GM12874 (cell line): ENCODE results near the gene SH3GL3.

ENCODE experiments used
- TF ChIP-seq, protein P1 (sequence below): IDR thresholded peaks from 2 replicates; pipeline ENCODE4 v1.5.1; 2011; ENCODE audit warnings: low read depth, mild to moderate bottlenecking, control low read depth, low read length, moderate library complexity; ENCODE audit not compliant: insufficient read depth

The SH3GL3 gene, protein sequence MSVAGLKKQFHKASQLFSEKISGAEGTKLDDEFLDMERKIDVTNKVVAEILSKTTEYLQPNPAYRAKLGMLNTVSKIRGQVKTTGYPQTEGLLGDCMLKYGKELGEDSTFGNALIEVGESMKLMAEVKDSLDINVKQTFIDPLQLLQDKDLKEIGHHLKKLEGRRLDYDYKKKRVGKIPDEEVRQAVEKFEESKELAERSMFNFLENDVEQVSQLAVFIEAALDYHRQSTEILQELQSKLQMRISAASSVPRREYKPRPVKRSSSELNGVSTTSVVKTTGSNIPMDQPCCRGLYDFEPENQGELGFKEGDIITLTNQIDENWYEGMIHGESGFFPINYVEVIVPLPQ

DNA sequence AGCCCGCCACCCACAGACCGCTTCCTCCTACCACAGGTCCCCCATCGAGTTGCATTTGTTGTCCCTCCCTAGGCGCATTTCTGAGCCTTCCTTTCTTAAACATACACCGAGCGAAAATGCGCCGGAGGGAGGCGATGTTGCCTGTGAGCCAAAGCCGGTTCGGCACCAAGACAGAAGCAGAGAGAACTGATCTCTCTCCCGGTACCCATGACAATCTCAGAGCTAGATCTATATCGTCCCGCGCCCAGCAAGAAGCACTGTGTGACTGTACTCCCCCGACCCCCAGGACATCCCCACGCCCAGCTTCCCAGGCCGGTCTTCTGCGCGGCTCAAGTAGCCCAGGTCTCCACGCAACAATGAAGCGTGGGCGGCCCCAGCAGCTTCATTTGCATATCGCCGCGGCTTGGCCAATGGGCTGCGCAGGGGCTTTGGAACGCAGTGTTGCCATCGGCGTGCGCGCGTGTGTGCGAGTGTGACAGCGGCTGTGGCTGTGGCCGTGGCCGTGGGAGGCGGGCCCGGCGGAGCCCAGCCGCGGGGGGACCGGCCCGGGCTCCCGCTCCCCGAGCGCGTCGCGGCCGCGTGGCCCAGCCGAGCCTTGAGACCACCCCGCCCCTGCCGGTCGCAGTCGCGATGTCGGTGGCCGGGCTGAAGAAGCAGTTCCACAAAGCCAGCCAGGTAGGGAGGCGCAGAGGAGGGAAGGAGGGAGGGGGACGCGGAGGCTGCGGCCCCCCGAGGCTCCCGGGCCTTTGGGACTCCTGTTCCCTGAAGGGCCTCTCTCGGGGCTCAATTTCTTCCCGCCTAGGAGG is at the start of gene SH3GL3:
TSS of gene SH3GL3 (plus strand) at position 438 of the 806 bp plus-strand sequence. CDS start at position 631, 193 bp downstream.
- TF ChIP-seq, protein P1, sequence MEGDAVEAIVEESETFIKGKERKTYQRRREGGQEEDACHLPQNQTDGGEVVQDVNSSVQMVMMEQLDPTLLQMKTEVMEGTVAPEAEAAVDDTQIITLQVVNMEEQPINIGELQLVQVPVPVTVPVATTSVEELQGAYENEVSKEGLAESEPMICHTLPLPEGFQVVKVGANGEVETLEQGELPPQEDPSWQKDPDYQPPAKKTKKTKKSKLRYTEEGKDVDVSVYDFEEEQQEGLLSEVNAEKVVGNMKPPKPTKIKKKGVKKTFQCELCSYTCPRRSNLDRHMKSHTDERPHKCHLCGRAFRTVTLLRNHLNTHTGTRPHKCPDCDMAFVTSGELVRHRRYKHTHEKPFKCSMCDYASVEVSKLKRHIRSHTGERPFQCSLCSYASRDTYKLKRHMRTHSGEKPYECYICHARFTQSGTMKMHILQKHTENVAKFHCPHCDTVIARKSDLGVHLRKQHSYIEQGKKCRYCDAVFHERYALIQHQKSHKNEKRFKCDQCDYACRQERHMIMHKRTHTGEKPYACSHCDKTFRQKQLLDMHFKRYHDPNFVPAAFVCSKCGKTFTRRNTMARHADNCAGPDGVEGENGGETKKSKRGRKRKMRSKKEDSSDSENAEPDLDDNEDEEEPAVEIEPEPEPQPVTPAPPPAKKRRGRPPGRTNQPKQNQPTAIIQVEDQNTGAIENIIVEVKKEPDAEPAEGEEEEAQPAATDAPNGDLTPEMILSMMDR: no peak

GRCh38 chr15:83398626-83399025 is 48.5 kb upstream of the SH3GL3 start:
- TF ChIP-seq, protein P1: no peak

DNA sequence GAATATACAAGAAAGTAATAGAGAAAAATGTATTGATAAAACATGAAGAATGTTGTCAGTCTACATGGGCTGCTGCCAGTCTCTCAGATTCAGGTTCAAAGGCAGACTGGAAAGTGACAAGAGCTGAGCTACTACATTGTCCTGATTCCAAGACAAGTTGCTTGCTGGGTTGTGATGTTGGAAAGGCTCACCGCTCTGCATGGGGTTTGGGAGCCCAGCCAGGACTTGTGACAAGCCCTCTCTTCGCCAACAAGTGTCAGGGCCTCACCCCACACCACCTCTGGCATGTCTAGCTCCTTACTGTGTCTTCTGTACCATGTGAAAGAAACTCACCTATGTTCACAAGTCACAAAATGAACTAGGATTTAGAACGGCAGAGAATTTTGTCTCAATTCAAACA is 43.0 kb upstream of the SH3GL3 start:
- TF ChIP-seq, protein P1: no peak

- TF ChIP-seq, protein P1: no peak
Measured at GRCh38 chr15:83410532-83410931, 36.6 kb upstream of the SH3GL3 start.

DNA sequence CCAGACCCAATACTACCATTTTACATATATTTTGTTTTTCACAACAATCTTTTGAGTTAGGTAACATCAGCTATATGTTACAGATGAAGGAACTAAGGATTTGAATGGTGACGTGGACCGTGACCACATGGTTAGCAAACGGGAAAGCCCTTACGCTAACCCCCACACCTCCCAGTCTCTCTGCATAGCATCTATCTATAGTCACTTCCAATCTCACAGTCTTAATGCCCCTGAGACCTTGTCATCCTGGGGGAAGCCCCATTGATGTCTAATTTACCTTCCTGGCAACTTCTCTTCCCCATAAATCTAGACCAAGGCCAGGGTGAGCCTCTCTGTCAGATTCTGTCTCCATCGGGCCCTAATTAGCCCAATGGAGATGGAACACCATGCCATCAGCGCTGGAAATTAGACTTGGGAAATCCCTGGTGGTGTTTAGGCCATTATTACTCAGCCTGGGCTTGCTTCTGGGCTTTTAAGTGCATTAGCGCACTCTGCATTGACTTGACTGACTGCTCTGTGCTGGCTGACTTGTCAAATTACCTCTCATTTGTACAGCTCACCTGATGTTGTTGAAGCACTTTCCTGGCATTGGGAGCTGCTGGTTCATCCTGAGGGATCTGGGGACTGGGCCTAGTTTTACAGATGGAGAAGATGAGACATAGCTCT is 34.0 kb upstream of the SH3GL3 start:
- TF ChIP-seq, protein P1: no peak

DNA sequence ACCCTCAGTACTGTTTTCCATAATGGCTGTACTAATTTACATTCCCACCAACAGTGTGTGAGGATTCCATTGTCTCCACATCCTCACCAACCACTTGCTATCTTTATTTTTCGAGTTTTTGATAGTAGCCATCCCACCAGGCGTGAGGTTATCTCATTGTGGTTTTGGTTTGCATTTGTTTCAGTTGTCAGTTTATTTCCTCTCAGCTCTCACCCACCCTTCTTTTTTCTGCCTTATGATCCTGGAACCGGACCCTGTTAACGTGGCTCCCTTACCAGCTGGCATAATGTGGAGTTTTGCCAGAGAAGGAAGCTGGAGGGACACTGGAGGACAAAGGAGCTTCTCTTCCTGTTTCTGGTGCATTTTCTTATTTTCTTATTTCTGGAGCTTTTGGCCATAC is 25.1 kb upstream of the SH3GL3 start:
- TF ChIP-seq, protein P1: no peak

- TF ChIP-seq, protein P1: no peak
Measured at GRCh38 chr15:83422541-83422940, 24.6 kb upstream of the SH3GL3 start.
